Measurements from ENCODE around the gene HSD17B12. TPM values are rescaled to one million over a fixed set of nuclear protein-coding genes. Genes with fewer than 3 reads are reported as not detected.

The HSD17B12 gene
- total RNA-seq, 1 donor from 2014 or later: 58.3 TPM

- peaks cover 2% of the 10 kb centered on the region for H3K9me3 Mint-ChIP-seq
- intact Hi-C loops (cut with micrococcal nuclease): no loop called here
- TF ChIP-seq CTCF (IDR thresholded peaks at IDR 0.05): no peak
- H3K27me3 Mint-ChIP-seq: no peaks in the 10 kb centered on the region
- no peak for DNase-seq
- CTCF ChIA-PET: interaction anchor here (2.5 kb wide), 1 partner anchor 14 kb away, joined by 8 read pairs; no protein-coding TSS in a partner anchor
- no peak overlapping the region for H3K4me3 Mint-ChIP-seq
- H3K36me3 Mint-ChIP-seq (ENCODE audit: low read depth): peaks cover 44% of the 10 kb centered on the region
- H3K4me1 Mint-ChIP-seq: no peaks in the 10 kb centered on the region
- ATAC-seq (ENCODE audit: low read depth): no peak
- H3K27ac Mint-ChIP-seq: no peak overlapping the region
- POLR2A ChIA-PET: no interaction called here
Measured at GRCh38 chr11:43837879-43838278, 157.3 kb downstream of the HSD17B12 start.

GRCh38 chr11:43842021-43842420 is 161.5 kb downstream of the HSD17B12 start:
- H3K27me3 Mint-ChIP-seq: no peaks in the 10 kb centered on the region
- H3K9me3 Mint-ChIP-seq: peaks cover 2% of the 10 kb centered on the region
- ChIA-PET CTCF (interaction anchor here (1.5 kb wide), 1 partner anchor 10 kb away, joined by 5 read pairs; no protein-coding TSS in a partner anchor), POLR2A (no interaction called here)
- H3K4me1 Mint-ChIP-seq: no peaks in the 10 kb centered on the region
- no peak overlapping the region for H3K27ac Mint-ChIP-seq
- ATAC-seq (ENCODE audit: low read depth) (no peak), DNase-seq (no peak)
- intact Hi-C loops (cut with micrococcal nuclease): no loop called here
- TF ChIP-seq CTCF (IDR thresholded peaks at IDR 0.05): no peak
- H3K4me3 Mint-ChIP-seq: no peak overlapping the region
- H3K36me3 Mint-ChIP-seq (ENCODE audit: low read depth): peaks cover 58% of the 10 kb centered on the region

- Mint-ChIP-seq H3K9me3 (no peaks in the 10 kb centered on the region), H3K27me3 (no peaks in the 10 kb centered on the region), H3K36me3 (ENCODE audit: low read depth) (peaks cover 37% of the 10 kb centered on the region), H3K4me1 (no peaks in the 10 kb centered on the region), H3K27ac (no peak overlapping the region), H3K4me3 (no peak overlapping the region)
- POLR2A ChIA-PET: no interaction called here
- no peak for TF ChIP-seq CTCF (IDR thresholded peaks at IDR 0.05)
- intact Hi-C loops (cut with micrococcal nuclease): no loop called here
- no peak for ATAC-seq (ENCODE audit: low read depth)
- no peak for DNase-seq
- CTCF ChIA-PET: no interaction called here
Measured at GRCh38 chr11:43845816-43846215, 165.3 kb downstream of the HSD17B12 start.

- DNase-seq: no peak
- Mint-ChIP-seq H3K4me1 (no peaks in the 10 kb centered on the region), H3K36me3 (ENCODE audit: low read depth) (peaks cover 33% of the 10 kb centered on the region), H3K9me3 (no peaks in the 10 kb centered on the region), H3K27ac (no peak overlapping the region), H3K27me3 (no peaks in the 10 kb centered on the region), H3K4me3 (no peak overlapping the region)
- intact Hi-C loops (cut with micrococcal nuclease): loop anchor here (1.0 to 2.0 kb wide), 3 partner anchors 275 to 433 kb away; no protein-coding TSS in a partner anchor
- TF ChIP-seq CTCF (IDR thresholded peaks at IDR 0.05): no peak
- ChIA-PET CTCF (interaction anchor here (0.6 to 1.9 kb wide), 16 partner anchors 9 to 486 kb away, joined by 3 to 14 read pairs (median 4); no protein-coding TSS in a partner anchor), POLR2A (interaction anchor here (0.5 to 0.7 kb wide), 2 partner anchors 540 to 1737 kb away, joined by 3 to 4 read pairs; partner anchors contain the start of gene API5)
- ATAC-seq (ENCODE audit: low read depth): peak; percentile 64
Measured at GRCh38 chr11:43852057-43852636, 171.6 kb downstream of the HSD17B12 start.

GRCh38 chr11:43853781-43854180 is 173.2 kb downstream of the HSD17B12 start:
- ChIA-PET CTCF (interaction anchor here (1.2 kb wide), 1 partner anchor 10 kb away, joined by 3 read pairs; no protein-coding TSS in a partner anchor), POLR2A (no interaction called here)
- Mint-ChIP-seq H3K4me3 (no peak overlapping the region), H3K27ac (no peak overlapping the region), H3K9me3 (no peaks in the 10 kb centered on the region), H3K4me1 (no peaks in the 10 kb centered on the region), H3K27me3 (no peaks in the 10 kb centered on the region), H3K36me3 (ENCODE audit: low read depth) (peaks cover 33% of the 10 kb centered on the region)
- intact Hi-C loops (cut with micrococcal nuclease): loop anchor here (2.0 kb wide), 1 partner anchor 277 kb away; no protein-coding TSS in a partner anchor
- TF ChIP-seq CTCF (IDR thresholded peaks at IDR 0.05): no peak
- DNase-seq (no peak), ATAC-seq (ENCODE audit: low read depth) (no peak)
